ENCODE results near the gene TMEM8B. TPM values are rescaled to one million over a fixed set of nuclear protein-coding genes. Genes with fewer than 3 reads are reported as not detected.

The TMEM8B gene
- total RNA-seq, 1 donor, result 0.86 TPM

GRCh38 chr9:35816708-35817107 is 12.3 kb upstream of the TMEM8B start:
- TF ChIP-seq CTCF (IDR thresholded peaks at IDR 0.05; ENCODE audit: insufficient read depth, low read depth, low read length), result no peak
- no peak overlapping the region for H3K4me3 ChIP-seq (ENCODE audit: low read depth, low read length)
- no peak for DNase-seq (ENCODE audit: low read depth)

GRCh38 chr9:35818341-35818740 is 10.7 kb upstream of the TMEM8B start:
- no peak for TF ChIP-seq CTCF (IDR thresholded peaks at IDR 0.05; ENCODE audit: insufficient read depth, low read depth, low read length)
- no peak overlapping the region for H3K4me3 ChIP-seq (ENCODE audit: low read depth, low read length)
- DNase-seq (ENCODE audit: low read depth), result no peak

- DNase-seq (ENCODE audit: low read depth), result peak; percentile 44
These were observed 9.0 kb upstream of the TMEM8B start for GRCh38 chr9:35820076-35820475.

GRCh38 chr9:35822926-35823325 is 6.1 kb upstream of the TMEM8B start:
- no peak for TF ChIP-seq CTCF (IDR thresholded peaks at IDR 0.05; ENCODE audit: insufficient read depth, low read depth, low read length)
- H3K4me3 ChIP-seq (ENCODE audit: low read depth, low read length), result no peak overlapping the region
- no peak for DNase-seq (ENCODE audit: low read depth)

More at GRCh38 chr9:35820076-35820475, 9.0 kb upstream of the TMEM8B start:
- H3K4me3 ChIP-seq (ENCODE audit: low read depth, low read length), result no peak overlapping the region
- no peak for TF ChIP-seq CTCF (IDR thresholded peaks at IDR 0.05; ENCODE audit: insufficient read depth, low read depth, low read length)

- peak; percentile 86 for TF ChIP-seq CTCF (IDR thresholded peaks at IDR 0.05; ENCODE audit: insufficient read depth, low read depth, low read length)
- H3K4me3 ChIP-seq (ENCODE audit: low read depth, low read length), result no peak overlapping the region
- DNase-seq (ENCODE audit: low read depth), result peak; percentile 71
These were observed 2.8 kb upstream of the TMEM8B start for GRCh38 chr9:35826071-35826701.

- peak; percentile 70 for DNase-seq (ENCODE audit: low read depth)
- H3K4me3 ChIP-seq (ENCODE audit: low read depth, low read length), result no peak overlapping the region
- no peak for TF ChIP-seq CTCF (IDR thresholded peaks at IDR 0.05; ENCODE audit: insufficient read depth, low read depth, low read length)
These were observed 1.5 kb upstream of the TMEM8B start for GRCh38 chr9:35827486-35827885.

- DNase-seq (ENCODE audit: low read depth), result no peak
- peak within 1 kb of the TSS; percentile 72 for H3K4me3 ChIP-seq (ENCODE audit: low read depth, low read length)
These were observed 328 bp upstream of the TMEM8B start, which contains the start of gene FAM221B for GRCh38 chr9:35828716-35829083. TSS of gene FAM221B (minus strand) at chr9:35828732. CDS start at chr9:35826161, 2,571 bp downstream.

More at GRCh38 chr9:35828716-35829083, 328 bp upstream of the TMEM8B start, which contains the start of gene FAM221B:
- TF ChIP-seq CTCF (IDR thresholded peaks at IDR 0.05; ENCODE audit: insufficient read depth, low read depth, low read length), result no peak
